Measurements from ENCODE around the gene GSX2. TPM values are rescaled to one million over a fixed set of nuclear protein-coding genes. Genes with fewer than 3 reads are reported as not detected.

GSX2 gene
- polyA plus RNA-seq, 1 donor (not counting 4 experiments of a cell fraction or from before 2014, with no cell fraction given), result not detected

GRCh38 chr4:54060116-54060515 lies 39.8 kb upstream of the GSX2 start:
- H3K79me2 ChIP-seq (ENCODE audit: control insufficient read depth, insufficient read depth, low read length), result peaks cover 92% of the 10 kb centered on the region
- no peaks in the 10 kb centered on the region for H4K20me1 ChIP-seq (ENCODE audit: control insufficient read depth, extremely low read depth, insufficient read depth, low read length)
- dilution Hi-C loops (cut with MboI; ENCODE audit: extremely low pct_ligation_motif_present, low sequenced_read_pairs), result no loop called here
- no peak overlapping the region for H3K4me3 ChIP-seq (ENCODE audit: control insufficient read depth in 2 of 3, extremely low read depth in 1 of 3, insufficient read depth in 2 of 3, low read depth in 1 of 3, low read length in 3 of 3)
- FAIRE-seq (no peak), DNase-seq (ENCODE audit: low read depth, low spot score) (no peak)
- H3K36me3 ChIP-seq (ENCODE audit: control insufficient read depth in 2 of 2, extremely low read depth in 1 of 2, insufficient read depth in 2 of 2, low read length in 2 of 2), result peaks cover 0 to 4% of the 10 kb centered on the region in 2 experiments
- peak overlapping the region; percentile 49 for H3K4me2 ChIP-seq (ENCODE audit: control insufficient read depth, extremely low read depth, insufficient read depth, low read depth, low read length)
- no peak overlapping the region for H2AFZ ChIP-seq (ENCODE audit: control insufficient read depth, low read length)
- H3K9me3 ChIP-seq (ENCODE audit: control insufficient read depth, low read depth, low read length), result no peaks in the 10 kb centered on the region
- TF ChIP-seq CTCF (optimal IDR thresholded peaks at IDR 0.05 in 1 of 3, IDR thresholded peaks at IDR 0.05 in 1 of 3, conservative IDR thresholded peaks at IDR 0.05 in 1 of 3; ENCODE audit: extremely low read depth in 1 of 3, insufficient read depth in 2 of 3, low read length in 3 of 3) (no peak), EZH2 (IDR thresholded peaks at IDR 0.05; ENCODE audit: low read length) (no peak)
- H3K9me1 ChIP-seq (ENCODE audit: control insufficient read depth, extremely low read depth, insufficient read depth, low read length), result no peaks in the 10 kb centered on the region
- H3K27me3 ChIP-seq (ENCODE audit: control insufficient read depth, extremely low read depth, insufficient read depth, low read length), result no peaks in the 10 kb centered on the region
- H3K9ac ChIP-seq (ENCODE audit: control insufficient read depth, extremely low read depth, insufficient read depth, low read length), result no peak overlapping the region
- peaks cover 20% of the 10 kb centered on the region for H3K4me1 ChIP-seq (ENCODE audit: control insufficient read depth, extremely low read depth, insufficient read depth, low read length)
- H3K27ac ChIP-seq (ENCODE audit: control insufficient read depth, insufficient read depth, low read length), result no peak overlapping the region

GRCh38 chr4:54061067-54061466 lies 38.9 kb upstream of the GSX2 start:
- H4K20me1 ChIP-seq (ENCODE audit: control insufficient read depth, extremely low read depth, insufficient read depth, low read length), result no peaks in the 10 kb centered on the region
- H3K27me3 ChIP-seq (ENCODE audit: control insufficient read depth, extremely low read depth, insufficient read depth, low read length), result no peaks in the 10 kb centered on the region
- H3K9me3 ChIP-seq (ENCODE audit: control insufficient read depth, low read depth, low read length), result no peaks in the 10 kb centered on the region
- H3K36me3 ChIP-seq (ENCODE audit: control insufficient read depth in 2 of 2, extremely low read depth in 1 of 2, insufficient read depth in 2 of 2, low read length in 2 of 2), result peaks cover 0 to 4% of the 10 kb centered on the region in 2 experiments
- H2AFZ ChIP-seq (ENCODE audit: control insufficient read depth, low read length), result no peak overlapping the region
- no peaks in the 10 kb centered on the region for H3K9me1 ChIP-seq (ENCODE audit: control insufficient read depth, extremely low read depth, insufficient read depth, low read length)
- no peak for DNase-seq (ENCODE audit: low read depth, low spot score)
- peaks cover 83% of the 10 kb centered on the region for H3K79me2 ChIP-seq (ENCODE audit: control insufficient read depth, insufficient read depth, low read length)
- peak overlapping the region; percentile 7 to 96 (median 95) for H3K4me3 ChIP-seq (ENCODE audit: control insufficient read depth in 2 of 3, extremely low read depth in 1 of 3, insufficient read depth in 2 of 3, low read depth in 1 of 3, low read length in 3 of 3)
- no peak for FAIRE-seq
- peaks cover 30% of the 10 kb centered on the region for H3K4me1 ChIP-seq (ENCODE audit: control insufficient read depth, extremely low read depth, insufficient read depth, low read length)
- dilution Hi-C loops (cut with MboI; ENCODE audit: extremely low pct_ligation_motif_present, low sequenced_read_pairs), result no loop called here
- no peak overlapping the region for H3K27ac ChIP-seq (ENCODE audit: control insufficient read depth, insufficient read depth, low read length)
- peak overlapping the region; percentile 93 for H3K4me2 ChIP-seq (ENCODE audit: control insufficient read depth, extremely low read depth, insufficient read depth, low read depth, low read length)
- H3K9ac ChIP-seq (ENCODE audit: control insufficient read depth, extremely low read depth, insufficient read depth, low read length), result no peak overlapping the region
- TF ChIP-seq CTCF (optimal IDR thresholded peaks at IDR 0.05 in 1 of 3, IDR thresholded peaks at IDR 0.05 in 1 of 3, conservative IDR thresholded peaks at IDR 0.05 in 1 of 3; ENCODE audit: extremely low read depth in 1 of 3, insufficient read depth in 2 of 3, low read length in 3 of 3) (no peak), EZH2 (IDR thresholded peaks at IDR 0.05; ENCODE audit: low read length) (no peak)
